NOMO-1 (cell line): ENCODE measurements around the gene GGT6.

ENCODE experiments used
- DNase-seq, 2 experiments: peaks; one replicate each; lab custom pipeline; 2025; ENCODE audit not compliant: unreplicated experiment in 2 of 2; lab: John Stamatoyannopoulos, UW

The GGT6 gene

DNA sequence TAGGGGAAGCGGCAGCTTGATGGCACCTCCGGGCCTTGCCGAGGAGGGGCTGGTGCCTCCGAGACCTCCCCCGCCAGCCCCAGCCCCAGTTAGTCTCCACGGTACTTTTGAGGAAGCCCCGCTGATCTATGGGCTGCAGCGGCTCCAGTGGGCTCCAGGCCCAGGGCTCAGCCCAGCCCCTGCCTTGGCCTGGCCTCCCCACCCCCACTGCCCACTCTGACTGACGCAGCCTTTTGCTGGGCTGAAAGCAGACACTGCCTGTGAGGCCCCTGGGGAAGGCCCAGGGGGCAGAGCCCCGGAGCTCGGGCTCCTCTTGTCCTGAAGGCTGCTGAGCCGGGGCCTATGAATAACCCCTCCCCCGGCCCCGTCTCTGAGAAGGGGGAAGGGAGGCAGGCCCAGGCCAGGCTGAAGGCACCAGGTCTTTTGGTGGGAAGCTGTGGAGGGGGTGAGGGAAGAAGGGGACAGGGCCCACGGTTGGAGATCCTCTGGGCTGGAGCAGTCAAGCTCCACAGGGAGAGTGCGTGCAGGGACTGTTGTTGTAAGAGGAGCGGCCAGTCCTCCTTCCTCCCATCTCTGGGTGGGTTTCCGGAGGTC is 16.4 kb upstream of the GGT6 start:
- no peak for DNase-seq

DNA sequence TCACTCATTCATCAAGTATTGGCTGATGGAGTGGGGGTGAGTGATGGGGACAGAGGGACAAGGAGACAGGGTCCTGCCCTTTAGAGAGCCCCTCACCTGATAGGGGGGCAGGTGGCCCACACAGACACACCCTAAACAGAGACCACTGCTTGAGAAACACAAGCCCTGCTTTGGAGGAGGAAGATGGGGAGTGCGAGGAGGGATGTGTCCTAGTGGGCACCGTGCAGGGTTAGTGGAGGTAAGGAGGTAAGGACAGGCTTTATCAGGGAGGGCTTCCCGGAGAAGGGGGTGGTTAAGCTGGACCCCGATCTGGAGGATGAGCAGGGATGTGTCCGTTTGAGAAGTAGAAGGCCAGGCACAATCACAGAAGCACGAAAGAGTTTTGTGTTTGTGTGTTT is 15.8 kb upstream of the GGT6 start:
- DNase-seq, result no peak

DNA sequence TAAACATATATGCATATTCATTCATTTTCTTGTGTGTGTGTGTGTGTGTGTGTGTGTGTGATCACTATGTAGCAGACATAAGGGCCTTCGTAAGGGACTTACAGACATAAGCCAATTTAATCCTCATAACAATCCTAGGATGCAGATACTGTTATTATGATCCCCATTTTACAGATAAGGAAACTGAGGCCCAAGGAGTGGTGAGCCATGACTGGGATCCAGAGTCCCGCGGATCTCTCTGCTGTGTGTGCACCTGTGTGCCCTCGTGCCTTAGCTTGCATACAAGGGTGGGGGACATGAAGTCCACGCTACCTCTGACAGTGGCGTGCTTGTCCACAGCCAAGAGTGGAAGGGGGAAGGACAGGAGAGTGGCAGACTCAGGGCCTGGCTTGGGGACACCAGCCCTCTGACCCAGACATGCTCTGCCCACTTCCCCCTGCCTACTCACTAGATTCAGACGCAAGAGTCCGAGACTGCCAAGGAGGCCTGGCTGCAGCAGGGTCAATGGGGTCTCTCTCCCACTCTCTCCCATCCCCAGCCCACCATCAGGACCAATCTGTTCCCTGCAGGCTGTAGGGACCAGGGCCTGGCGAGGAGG is 14.2 kb upstream of the GGT6 start:
- no peak for DNase-seq

DNA sequence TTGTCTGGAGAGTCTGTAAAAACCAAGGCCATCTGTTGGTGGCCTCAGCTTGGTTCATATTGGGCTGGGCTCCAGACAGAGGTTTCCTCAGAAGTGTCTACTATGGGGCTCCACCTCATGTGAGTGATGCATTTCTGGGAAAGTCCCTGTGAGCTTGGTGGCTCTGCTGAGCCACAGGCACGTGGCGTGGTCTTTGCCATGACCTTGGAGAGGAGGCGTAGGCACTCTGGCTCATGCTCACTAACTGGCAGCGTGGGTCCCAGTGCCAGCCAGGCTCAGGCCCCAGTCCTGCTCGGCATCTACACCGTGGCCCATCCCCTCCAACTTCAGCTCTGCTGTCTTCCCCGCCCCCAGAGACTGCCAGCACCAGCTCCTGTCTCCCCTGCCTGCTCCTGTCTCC is 13.3 kb upstream of the GGT6 start:
- DNase-seq, result no peak

DNA sequence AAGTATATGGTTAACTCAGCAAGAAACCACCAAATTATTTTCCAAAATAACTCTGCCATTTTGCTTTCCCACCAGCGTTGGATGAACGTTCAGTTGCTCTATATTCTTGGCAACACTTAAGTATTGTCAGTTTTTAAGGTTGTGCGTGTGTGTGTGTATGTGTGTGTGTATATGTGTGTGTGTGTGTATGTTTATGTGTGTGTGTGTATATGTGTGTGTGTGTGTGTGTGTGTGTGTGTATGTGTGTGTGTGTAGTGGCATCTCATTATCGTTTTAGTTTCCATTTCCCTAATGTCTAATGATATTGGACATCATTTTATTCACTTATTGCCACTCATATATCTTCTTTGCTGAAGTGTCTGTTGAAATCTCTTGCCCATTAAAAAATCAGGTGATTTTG is 12.7 kb upstream of the GGT6 start:
- no peak for DNase-seq

DNA sequence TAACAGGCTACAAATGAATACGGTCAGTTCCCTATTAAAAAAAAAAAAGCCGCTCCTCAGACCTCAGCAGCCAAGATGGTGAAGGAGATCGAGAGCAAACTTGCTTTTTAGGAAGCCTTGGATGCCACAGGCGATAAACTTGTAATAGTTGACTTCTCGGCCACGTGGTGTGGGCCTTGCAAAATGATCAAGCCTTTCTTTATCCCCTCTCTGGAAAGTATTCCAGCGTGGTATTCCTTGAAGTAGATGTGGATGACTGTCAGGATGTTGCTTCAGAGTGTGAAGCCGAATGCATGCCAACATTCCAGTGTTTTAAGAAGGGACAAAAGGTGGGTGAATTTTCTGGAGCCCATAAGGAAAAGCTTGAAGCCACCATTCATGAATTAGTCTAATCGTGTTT is 11.8 kb upstream of the GGT6 start:
- DNase-seq, result no peak

DNA sequence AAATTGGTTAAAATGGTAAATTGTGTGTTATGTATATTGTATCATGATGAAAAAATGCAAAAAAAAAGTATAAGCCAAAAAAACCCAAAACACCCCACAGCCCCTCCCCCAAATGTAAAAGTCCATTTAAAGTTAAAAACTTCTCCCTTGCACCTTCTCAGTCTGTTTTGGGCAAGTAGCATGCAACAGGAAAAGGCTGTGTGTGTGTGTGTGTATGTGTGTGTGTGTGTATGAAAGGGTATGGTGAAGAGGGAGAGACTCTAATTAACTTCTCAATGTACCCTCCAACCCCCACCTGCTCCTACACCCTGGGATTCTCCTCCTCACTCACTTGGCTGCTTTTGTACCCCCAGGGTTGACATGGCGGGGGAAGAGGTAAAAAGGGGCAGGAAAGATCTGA is 9.2 kb upstream of the GGT6 start:
- DNase-seq, result no peak

DNA sequence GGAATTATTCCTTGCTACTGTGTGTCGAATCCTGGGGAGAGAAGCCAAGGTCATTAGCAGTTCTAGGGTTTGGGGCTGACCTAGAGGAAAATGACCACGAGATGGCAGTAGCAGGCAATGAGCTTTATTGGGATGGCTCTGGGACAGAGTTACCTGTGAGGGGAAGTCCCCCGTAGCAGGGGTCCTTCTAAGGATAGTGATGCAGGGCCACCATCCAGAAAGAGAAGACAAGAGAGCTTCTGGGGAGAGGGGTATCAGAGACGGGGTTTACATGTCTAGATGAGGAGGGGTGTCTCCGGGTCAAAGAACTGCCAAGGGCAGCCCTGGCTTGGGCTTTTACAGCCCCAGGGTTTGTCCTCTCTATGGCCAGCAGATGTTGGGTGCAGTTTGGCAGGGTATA is 6.4 kb upstream of the GGT6 start:
- peak; percentile 20 to 45 for DNase-seq

DNA sequence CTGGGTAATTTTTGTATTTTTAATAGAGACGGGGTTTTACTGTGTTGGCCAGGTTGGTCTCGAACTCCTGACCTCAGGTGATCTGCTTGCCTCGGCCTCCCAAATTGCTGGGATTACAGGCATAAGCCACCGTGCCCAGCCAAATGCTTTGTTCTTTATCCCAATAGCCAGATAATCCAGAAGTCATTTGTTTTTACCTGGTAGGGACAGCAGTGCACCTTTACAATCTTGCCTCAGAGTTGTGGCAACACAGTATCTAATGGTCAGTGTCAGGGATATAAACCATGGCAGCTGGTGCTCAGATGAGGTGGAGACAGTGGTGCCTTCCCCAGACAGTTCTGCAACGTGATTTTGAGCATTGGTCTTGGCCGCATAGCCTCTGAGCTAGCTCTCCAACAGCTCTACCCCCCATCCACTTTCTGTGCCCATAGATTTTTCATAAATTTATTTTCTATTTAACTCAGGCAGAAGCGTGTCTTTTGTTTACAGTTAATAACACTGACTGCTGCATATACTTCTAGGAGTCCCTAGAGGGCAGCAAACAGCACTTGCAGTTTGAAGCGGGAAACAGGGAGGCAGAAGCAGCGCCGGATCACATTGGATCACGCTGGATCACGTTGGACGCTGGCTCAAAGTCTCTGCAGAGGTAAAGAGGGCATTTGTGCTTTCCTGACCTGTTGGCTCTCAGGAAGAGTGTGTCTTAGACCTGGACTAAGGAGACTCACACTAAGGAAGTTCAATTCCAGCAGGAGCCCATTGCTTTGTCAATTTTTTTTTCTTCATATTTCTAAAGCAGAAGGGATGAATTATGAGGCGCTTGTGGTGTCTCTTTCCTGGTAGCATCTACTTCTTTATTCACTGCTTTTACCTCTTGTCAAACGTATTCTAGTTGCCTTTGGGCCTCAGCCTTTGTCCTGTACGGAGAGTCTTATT is 5.1 kb upstream of the GGT6 start:
- DNase-seq, result peak; percentile 78 to 81

DNA sequence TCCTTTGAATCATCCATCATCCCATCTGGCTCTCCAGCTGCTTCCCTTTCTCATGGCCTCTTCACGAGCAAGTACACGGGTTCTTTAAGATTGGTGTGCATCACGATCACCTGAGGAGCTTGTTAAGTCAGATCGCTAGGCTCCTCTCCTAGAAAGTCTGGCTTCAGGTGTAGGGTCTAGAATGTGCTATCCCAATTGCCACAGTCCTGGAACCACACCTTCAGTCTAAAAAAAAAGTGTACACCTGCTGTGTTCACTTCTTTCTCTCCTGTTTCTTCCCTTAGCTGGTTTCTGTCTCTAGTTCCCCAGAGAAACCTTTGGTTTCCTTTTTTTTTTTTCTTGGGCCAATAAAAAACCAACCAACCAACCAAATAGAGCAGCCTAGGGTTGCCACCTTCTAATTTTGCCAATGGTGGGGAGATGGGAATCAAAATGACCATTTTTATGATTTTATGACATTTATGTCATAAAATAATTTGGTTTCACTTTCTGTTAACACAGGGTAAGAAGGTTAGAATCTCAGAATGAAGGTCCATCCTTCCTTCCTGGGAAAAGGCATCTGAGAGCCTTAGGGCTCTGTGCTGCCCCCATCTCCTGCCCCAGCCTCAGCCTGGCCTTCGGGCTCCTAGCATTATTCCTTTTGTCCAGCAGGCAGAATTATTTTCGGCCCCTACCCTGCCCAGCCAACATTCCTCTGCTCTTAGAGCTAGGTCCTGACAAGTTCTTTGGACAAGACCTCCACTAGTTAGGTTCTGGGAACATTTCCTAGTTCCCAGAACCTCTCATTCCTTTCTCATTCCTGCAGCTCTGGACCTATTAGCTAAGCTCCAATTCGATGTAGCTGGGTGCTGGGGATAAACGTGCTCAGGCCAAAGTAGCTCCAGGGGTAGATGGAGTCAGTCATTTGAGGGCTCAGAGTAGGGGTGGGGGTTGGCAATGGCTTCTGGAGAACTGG is 1.9 kb upstream of the GGT6 start:
- no peak for DNase-seq

DNA sequence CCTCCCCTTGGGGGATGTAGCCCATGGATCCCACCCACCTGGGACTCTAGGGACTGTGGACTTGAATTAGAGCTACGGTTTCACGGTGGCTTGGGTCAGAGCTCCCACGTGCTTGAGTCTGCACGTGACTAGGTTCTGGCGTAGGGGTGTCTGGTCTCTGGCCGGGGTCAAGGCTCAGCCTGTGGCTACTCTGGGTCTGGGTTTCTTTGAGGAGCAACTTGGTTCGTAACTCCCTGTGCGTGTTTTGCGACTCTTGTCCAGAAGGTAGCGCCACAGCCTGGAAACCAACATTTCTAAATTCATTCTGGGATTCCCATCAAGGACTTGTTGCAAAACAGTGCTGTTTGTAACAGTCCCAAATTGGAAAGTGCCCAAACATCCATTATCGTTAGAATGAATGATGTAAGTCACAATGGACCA is 470 bp upstream of the GGT6 start:
- DNase-seq, result no peak

DNA sequence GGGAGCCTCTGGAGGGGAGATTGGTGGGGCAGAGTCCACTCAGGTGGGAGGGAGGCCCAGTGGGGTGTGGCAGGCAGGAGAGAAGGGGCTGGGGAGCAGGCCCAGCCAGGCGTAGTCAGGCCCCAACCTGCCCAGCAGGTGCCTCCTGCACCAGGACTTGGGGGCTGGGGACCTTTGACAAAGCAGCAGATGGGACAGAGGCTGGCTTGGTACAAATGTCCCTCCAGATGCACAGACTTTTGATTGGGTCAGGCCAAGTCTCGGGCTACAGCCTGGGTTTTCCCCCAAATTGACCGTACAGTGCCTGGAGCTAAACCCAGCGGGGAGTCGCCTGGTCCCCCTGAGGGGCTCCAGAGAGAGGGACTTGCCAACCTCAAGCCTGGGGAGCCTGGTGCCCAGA is 411 bp downstream of the GGT6 start:
- no peak for DNase-seq

DNA sequence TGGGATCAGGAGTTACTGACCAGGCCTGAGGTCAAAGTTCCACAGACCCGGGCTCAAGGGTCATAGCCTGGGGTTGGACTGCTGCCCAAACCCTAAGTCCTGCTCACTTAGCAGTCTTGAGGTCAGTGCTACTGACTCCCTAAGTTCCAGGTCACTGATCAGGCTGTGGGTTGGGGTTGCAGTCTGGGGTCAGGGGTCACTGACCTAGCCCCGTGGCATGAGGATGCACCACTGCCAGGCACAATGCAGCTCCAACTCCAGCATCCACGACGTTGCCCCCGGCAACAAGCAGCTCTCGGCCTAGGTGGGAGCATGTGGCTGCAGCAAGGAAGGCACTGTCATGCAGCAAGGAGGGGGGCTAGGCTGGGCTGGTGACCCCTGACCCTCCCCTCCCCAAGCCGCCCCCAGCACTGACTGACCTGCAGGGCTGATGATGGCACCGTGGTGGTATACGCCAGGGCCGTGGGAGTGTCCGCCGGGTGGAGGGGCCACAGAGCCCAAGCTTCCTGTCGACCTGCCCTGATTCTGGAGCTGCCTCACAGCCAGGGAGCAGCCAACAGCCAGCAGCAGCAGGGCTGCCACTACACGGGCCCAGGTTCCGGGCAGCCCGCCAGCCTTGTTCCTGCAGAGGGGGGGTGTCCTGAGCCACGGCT is 1.1 kb downstream of the GGT6 start:
- no peak for DNase-seq

DNA sequence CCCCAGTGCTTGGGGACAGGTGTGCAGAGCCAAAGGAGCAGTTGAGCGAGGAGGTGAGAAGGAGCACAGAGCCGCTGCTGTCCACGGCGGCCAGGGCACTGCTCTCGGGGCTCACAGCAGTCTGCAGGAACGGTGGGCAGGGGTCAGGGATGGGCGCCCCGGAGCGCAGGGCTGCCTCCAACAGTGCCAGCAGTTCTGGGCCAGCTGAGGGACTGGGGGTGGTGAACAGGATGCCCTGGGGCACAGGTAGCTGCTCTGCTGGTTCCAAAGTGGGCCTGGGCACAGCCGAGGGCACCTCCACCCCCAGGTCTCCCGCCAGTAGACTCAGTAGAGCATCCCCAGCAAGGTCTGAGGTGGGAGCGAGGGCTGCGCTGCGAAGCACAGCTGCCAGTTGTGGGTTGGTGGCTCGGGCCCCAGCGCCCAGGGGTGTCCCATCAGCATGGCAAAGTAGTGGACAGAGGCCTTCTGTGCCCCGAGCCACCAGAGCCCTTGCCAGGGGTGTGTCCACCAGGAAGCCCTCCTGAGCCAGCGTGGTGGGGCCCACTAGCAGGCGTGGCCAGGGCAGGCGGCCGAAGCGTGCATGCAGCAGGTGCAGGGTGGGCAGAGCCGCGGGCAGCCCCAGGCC is 1.9 kb downstream of the GGT6 start:
- no peak for DNase-seq

DNA sequence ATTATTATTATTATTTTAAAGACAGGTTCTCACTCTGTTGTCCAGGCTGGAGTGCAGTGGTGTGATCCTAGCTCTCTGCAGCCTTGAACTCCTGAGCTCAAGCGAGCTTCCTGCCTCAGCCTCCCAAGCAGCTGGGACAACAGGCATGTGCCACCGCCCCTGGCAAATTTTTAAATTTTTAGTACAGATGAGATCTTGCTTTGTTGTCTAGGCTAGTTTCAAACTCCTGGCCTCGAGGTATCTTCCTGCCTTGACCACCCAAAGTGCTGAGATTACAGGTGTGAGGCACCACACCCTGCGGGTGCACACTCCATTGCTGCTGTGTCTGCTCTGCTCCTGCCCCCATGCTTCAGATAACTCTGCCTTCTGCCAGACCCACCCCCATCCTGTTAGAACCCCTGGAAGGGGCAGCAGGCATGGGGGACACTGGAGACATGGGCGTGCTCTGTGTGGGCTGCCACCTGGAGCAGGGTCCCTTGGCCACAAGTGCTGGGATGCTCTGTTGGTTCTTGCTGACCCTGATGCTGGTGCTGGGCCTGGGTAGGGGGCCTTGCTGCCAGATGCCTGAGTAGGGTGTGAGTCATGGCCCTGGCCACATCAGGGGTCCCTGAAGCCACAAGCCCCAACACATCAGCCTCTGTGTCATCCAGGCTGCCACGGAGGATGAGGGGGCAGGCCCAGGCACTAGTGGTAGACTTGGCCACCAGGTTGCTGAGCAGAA is 2.6 kb downstream of the GGT6 start:
- DNase-seq, result no peak

DNA sequence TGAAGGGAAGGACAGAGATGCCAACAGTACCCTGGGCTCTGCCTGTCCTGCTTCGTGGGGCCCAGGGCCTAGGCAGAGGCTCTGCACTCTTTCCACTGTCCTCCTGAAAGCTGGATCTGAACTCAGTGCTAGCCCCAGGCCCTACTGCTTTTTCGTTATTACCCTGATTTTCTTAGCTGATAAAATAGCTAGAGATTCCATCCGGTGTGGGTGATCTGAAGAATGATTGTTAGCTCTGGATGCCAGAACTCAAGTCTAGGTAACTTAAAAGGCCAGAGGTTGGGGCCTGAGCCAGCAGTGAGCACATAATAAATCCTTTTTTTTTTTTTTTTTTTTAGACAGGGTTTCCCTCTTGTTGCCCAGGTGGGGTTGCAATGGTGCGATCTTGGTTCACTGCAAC is 3.4 kb downstream of the GGT6 start:
- no peak for DNase-seq

DNA sequence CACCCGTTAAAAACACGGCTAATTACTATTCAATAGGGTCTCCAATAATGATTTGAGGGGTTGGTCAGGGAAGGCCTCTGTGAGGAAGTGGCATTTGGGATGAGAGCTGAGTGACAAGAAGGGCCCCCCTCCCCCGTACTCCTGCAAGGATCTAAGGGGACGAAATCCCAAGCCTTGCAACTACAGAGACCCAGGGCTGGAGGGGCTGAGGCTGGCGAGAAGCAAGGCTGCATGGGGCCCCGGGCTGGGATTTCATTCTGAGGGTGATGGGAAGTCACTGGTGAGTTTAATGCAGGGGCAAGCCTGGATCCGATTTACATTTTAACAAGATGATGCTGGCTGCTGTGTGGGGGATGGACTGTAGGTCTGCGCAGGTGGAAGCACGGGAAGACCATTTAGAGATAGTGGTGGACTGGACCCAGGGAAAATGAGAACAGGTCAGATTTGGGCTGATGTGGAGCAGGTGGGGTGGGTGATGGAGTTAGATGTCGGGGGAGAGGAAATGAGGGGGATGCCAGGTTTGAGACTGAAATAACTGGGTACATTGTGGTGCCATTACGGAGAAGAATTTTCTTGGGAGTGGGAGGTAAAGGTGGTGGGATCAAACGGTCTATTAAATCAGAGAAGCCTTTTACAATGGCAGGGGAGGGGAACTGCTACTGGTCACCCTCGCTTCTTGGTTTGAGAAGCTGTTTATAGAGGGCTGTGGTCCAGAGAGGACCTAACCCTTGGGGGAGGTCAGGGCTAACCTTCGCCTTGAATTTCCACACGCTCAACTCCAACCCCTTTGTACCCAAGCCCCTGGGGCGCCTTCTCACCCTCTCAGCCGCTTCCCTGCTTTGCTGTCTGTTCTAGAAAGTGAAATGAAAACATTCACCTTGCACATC is 4.3 kb downstream of the GGT6 start:
- DNase-seq, result no peak
